CD4-positive, alpha-beta T cell treated with Interferon alpha-2 for 1 hour (primary cell): Measurements from ENCODE around the gene KIF5A.
A peak's percentile ranks its signal among the peaks of the same experiment; 100 is the strongest.
"Not testable (repeated sequence)": the region's sequence is repeated elsewhere in the genome, so short reads cannot be mapped to it uniquely, and the experiment has no call there.

ENCODE experiments used
- DNase-seq, 2 donors: peaks; one replicate each; pipeline ENCODE4 v3.0.0-alpha.2; 2020 to 2022

The KIF5A gene

GRCh38 chr12:57549909-57550640 is at the start of gene KIF5A:
KIF5A (plus strand) TSS chr12:57550044; CDS start chr12:57550272, 228 bp downstream.
- peak; percentile 29 to 63 for DNase-seq

- DNase-seq: no peak
These were observed 49.6 kb upstream of the KIF5A start for GRCh38 chr12:57500213-57500612.

GRCh38 chr12:57502311-57502969 is 47.4 kb upstream of the KIF5A start:
- not testable (repeated sequence) for DNase-seq

- DNase-seq: not testable (repeated sequence)
These were observed 43.3 kb upstream of the KIF5A start for GRCh38 chr12:57506541-57506940.

GRCh38 chr12:57507796-57508195 is 42.0 kb upstream of the KIF5A start:
- DNase-seq: not testable (repeated sequence)

- DNase-seq: no peak
These were observed 38.7 kb upstream of the KIF5A start for GRCh38 chr12:57511161-57511560.

- DNase-seq: no peak
These were observed 38.1 kb upstream of the KIF5A start for GRCh38 chr12:57511588-57512325.

GRCh38 chr12:57512665-57513064 is 37.2 kb upstream of the KIF5A start:
- no peak for DNase-seq

- no peak for DNase-seq
These were observed 36.6 kb upstream of the KIF5A start for GRCh38 chr12:57513266-57513665.

GRCh38 chr12:57513677-57514076 is 36.2 kb upstream of the KIF5A start:
- DNase-seq: not testable (repeated sequence)

- DNase-seq: not testable (repeated sequence)
These were observed 35.6 kb upstream of the KIF5A start for GRCh38 chr12:57514246-57514645.

GRCh38 chr12:57514720-57515407 is 35.0 kb upstream of the KIF5A start:
- DNase-seq: no peak

- DNase-seq: no peak
These were observed 34.4 kb upstream of the KIF5A start for GRCh38 chr12:57515408-57515933.

GRCh38 chr12:57515934-57516541 is 33.8 kb upstream of the KIF5A start:
- DNase-seq: no peak

- no peak for DNase-seq
These were observed 33.2 kb upstream of the KIF5A start for GRCh38 chr12:57516617-57517153.

GRCh38 chr12:57517187-57517586 is 32.7 kb upstream of the KIF5A start:
- no peak for DNase-seq

GRCh38 chr12:57517718-57518117 is 32.1 kb upstream of the KIF5A start:
- not testable (repeated sequence) for DNase-seq

- DNase-seq: no peak
These were observed 31.5 kb upstream of the KIF5A start for GRCh38 chr12:57518176-57518919.

GRCh38 chr12:57518920-57519795 is 30.7 kb upstream of the KIF5A start:
- DNase-seq: no peak

GRCh38 chr12:57519796-57520052 is 30.1 kb upstream of the KIF5A start:
- peak in 1 of 2 donors; percentile 35 for DNase-seq
